Lower leg skin (tissue), 4 donors: ENCODE results near the gene LIX1L. TPM values are rescaled to one million over a fixed set of nuclear protein-coding genes. Genes with fewer than 3 reads are reported as not detected.

Experiments
- DNase-seq, 2 donors: peaks; one replicate each; pipeline ENCODE4 v3.0.0-alpha.2; 2019; ENCODE audit warnings: low spot score in 2 of 2
- H3K4me3 ChIP-seq: fragments of 200-600 bp; sonication (generic); 2 replicates; pipeline ENCODE4 v1.5.1; 2017; ENCODE audit warnings: mild to moderate bottlenecking, low read depth; ENCODE audit not compliant: poor library complexity, severe bottlenecking
- POLR2A ChIP-seq, 2 donors: fragments of 450-650 bp; IDR thresholded peaks; one replicate each; pipeline ENCODE4 v1.6.1; 2016 to 2017; ENCODE audit warnings: antibody characterized with exemption in 2 of 2, mild to moderate bottlenecking in 1 of 2, moderate library complexity in 1 of 2
- WGBS, 2 donors: methylation state at CpG; one replicate each; pipeline ENCODE4 v1.1.5; 2018; 5-methylcytosine and 5-hydroxymethylcytosine counted together
- intact Hi-C: fragments of 100-400 bp; cut with DNase I; formaldehyde crosslinking; loops from one replicate; pipeline ENCODE4 v1.15.0; 2023; ENCODE audit warnings: low total_unique reads
- total RNA-seq, 4 donors: library from RNA; depleted of rRNA; stranded (reverse); fragments of >200 nt; gene quantifications; one replicate each; pipeline ENCODE4 v1.1.0, GENCODE V29; 2016
- TF ChIP-seq, protein P1 (sequence below), 3 donors: fragments of 450-650 bp; IDR thresholded peaks; one replicate each; pipeline ENCODE4 v1.5.1; 2016; ENCODE audit warnings: antibody characterized with exemption in 3 of 3, mild to moderate bottlenecking in 3 of 3, moderate library complexity in 2 of 3

LIX1L gene
- total RNA-seq, 4 donors from 2014 or later: 4.6 to 14.2 (median 7.7) TPM

DNA sequence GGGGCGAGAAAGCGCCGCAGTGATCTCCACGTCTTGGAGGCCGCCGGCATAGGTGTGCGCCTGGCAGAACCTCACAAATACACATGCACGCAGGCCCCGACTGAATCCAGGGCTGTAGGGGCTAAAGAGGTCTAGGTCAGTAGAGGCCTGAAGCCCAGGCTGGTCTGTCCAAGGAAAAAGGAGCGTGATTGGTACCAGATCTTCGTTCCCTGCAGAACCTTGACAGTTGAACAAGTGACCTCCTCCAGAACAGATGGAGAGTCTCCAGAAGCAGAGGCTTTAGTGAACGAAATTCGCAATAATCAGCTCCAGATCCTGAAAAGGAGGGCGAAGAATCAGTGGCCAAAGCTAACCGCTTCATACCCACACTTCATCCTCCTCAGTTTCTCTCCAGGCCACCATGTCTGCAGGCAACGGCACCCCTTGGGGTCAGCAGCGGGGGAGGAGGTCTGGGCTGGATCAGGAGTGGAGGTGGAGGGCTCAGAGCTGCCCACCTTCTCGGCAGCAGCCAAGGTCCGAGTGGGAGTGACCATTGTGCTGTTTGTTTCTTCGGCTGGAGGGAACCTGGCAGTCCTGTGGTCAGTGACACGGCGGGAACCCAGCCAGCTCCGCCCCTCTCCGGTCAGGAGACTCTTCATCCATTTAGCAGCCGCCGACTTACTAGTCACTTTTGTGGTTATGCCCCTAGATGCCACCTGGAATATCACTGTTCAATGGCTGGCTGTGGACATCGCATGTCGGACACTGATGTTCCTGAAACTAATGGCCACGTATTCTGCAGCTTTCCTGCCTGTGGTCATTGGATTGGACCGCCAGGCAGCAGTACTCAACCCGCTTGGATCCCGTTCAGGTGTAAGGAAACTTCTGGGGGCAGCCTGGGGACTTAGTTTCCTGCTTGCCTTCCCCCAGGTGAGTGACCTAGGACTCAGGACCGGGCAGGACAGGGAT is 38.6 kb downstream of the LIX1L start:
- peak; percentile 68 to 93 for DNase-seq
- H3K4me3 ChIP-seq: peak overlapping the region; percentile 52
- intact Hi-C loops: loop anchor here (10.0 kb wide), 1 partner anchor 96 kb away; no protein-coding TSS in a partner anchor
- 3 to 4% methylated on average over 32 to 33 of the region's 33 CpGs for WGBS, 2 donors
- TF ChIP-seq POLR2A (IDR thresholded peaks at IDR 0.05): no peak
- TF ChIP-seq, protein P1, sequence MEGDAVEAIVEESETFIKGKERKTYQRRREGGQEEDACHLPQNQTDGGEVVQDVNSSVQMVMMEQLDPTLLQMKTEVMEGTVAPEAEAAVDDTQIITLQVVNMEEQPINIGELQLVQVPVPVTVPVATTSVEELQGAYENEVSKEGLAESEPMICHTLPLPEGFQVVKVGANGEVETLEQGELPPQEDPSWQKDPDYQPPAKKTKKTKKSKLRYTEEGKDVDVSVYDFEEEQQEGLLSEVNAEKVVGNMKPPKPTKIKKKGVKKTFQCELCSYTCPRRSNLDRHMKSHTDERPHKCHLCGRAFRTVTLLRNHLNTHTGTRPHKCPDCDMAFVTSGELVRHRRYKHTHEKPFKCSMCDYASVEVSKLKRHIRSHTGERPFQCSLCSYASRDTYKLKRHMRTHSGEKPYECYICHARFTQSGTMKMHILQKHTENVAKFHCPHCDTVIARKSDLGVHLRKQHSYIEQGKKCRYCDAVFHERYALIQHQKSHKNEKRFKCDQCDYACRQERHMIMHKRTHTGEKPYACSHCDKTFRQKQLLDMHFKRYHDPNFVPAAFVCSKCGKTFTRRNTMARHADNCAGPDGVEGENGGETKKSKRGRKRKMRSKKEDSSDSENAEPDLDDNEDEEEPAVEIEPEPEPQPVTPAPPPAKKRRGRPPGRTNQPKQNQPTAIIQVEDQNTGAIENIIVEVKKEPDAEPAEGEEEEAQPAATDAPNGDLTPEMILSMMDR (IDR thresholded peaks at IDR 0.05): no peak

DNA sequence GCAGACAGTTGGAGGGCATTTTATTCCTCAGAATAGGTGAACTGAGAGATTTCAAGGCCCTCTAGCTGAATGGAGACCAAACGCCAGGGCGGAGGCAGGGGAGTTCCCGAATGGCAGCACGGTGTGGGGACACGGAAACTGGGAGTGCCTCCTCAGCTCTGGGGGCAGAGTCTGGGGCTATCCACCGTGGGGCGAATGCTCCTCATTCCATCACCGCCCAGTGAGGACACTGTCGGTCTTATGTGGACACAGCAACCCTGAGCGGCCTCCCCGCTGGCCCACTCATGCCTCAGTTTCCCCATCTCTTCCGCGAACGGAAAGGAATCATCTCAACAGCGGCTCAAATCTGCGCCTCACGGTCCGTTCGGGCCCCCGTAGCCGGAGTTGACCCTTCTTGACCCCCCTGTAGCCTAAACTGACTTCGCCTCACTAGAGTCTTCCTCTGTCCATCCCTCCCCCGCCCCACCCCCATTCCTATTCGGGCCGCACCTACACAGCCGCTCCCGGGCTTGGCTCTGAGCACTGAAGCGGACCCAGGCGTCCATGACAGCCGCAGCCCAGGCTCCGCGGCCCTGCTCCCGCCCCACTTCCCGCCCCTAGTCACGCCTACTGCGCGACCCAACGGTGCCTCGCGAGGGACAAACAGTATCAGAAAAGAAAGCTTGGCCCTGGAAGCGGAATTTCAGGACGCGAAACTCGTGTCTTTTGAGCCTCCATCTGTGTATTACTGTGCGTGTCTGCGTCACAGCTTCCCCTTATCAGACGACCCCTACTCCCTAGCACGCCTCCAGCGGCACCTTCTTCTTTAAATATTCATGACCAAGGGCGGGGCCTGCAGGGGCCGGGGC is 39.4 kb downstream of the LIX1L start, which contains the start of gene PEX11B:
PEX11B (minus strand) TSS at position 574 of the 848 bp plus-strand sequence; CDS start at position 545, 29 bp downstream.
- 0 to 1% methylated on average over 51 of the region's 51 CpGs for WGBS, 2 donors
- intact Hi-C loops: loop anchor here (10.0 kb wide), 1 partner anchor 96 kb away; no protein-coding TSS in a partner anchor
- peak within 1 kb of the TSS; percentile 52 for H3K4me3 ChIP-seq
- DNase-seq: peak; percentile 90 to 98
- TF ChIP-seq, protein P1 (IDR thresholded peaks at IDR 0.05): no peak
- TF ChIP-seq POLR2A (IDR thresholded peaks at IDR 0.05): peak in 1 of 2 donors; percentile 34

DNA sequence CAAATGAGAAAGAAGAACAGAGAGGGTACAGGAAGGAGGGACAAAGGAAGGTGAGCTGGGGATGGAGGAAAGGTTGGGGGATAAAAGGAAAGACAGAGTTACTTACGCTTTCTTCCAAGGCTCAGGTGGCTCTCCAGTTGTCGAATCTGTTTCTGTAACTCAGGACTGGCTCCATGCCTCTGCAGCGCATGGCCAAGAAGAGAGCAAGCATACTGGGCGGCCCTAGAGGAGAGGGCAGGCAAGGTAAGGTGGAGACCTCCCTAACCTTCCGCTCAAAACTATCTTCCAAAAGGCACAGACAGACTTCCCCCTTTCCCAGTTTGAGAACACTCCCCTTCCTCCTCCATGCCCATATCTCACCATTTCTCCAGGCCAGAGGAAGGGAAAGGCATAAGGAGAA is 40.2 kb downstream of the LIX1L start:
- 38 to 69% methylated on average over 5 of the region's 5 CpGs for WGBS, 2 donors
- intact Hi-C loops: loop anchor here (10.0 kb wide), 1 partner anchor 97 kb away; no protein-coding TSS in a partner anchor
- no peak for DNase-seq
- TF ChIP-seq, protein P1 (IDR thresholded peaks at IDR 0.05): no peak
- TF ChIP-seq POLR2A (IDR thresholded peaks at IDR 0.05): no peak
- peak overlapping the region; percentile 52 for H3K4me3 ChIP-seq

DNA sequence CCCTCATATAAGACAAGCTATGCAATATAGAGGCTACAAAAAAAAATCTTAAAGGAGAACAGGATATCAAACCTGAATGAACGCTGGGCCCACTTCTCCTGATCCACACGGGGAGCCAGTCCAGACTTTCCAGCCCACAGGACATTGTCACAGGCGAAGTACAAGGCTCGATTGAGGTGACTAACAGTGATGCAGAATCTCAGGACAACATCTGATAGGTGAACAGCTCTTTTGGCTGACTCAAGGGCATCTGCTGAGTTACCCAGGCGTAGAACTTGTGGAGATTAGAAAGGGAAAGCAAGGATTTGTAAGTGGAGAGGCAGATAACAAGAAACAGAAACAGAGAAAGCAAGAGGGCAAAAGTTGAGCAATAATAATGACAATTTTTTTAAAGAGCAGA is 41.1 kb downstream of the LIX1L start:
- no peak overlapping the region for H3K4me3 ChIP-seq
- WGBS, 2 donors: 72 to 81% methylated on average over 5 of the region's 5 CpGs
- intact Hi-C loops: loop anchor here (10.0 kb wide), 1 partner anchor 98 kb away; no protein-coding TSS in a partner anchor
- TF ChIP-seq POLR2A (IDR thresholded peaks at IDR 0.05): no peak
- TF ChIP-seq, protein P1 (IDR thresholded peaks at IDR 0.05): no peak
- peak in 1 of 2 donors; percentile 20 for DNase-seq

DNA sequence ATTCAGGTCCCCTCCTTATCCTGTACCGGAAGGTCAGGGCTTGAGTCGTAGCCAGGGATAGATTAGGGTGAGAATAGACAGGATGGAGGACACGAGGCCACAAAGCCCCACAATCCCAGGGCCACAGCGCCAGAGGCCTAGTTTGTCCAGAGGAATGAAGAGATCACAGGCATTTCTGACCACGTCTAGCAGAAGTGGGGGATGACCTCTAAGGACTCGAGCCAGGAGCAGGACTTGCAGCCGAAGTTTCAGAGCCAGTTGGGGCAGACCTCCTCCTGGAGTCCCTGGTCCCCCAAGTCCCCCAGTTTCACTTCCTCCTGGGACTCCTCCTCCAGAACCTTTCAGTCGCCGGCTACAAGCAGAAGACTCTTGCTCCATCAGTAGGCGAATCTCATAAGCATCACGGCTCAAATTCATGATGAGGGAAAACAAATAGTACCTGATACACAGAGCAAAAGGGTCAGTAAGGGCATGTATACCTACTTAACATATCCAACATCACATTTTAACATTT is 45.6 kb downstream of the LIX1L start:
- DNase-seq: peak in 1 of 2 donors; percentile 65
- TF ChIP-seq POLR2A (IDR thresholded peaks at IDR 0.05): no peak
- TF ChIP-seq, protein P1 (IDR thresholded peaks at IDR 0.05): no peak
- 76 to 79% methylated on average over 11 of the region's 11 CpGs for WGBS, 2 donors
- intact Hi-C loops: loop anchor here (10.0 kb wide), 1 partner anchor 103 kb away; no protein-coding TSS in a partner anchor
- H3K4me3 ChIP-seq: no peak overlapping the region
